GM19397 (cell line): ENCODE measurements around the gene HDAC11.
"Not testable (repeated sequence)": the region's sequence is repeated elsewhere in the genome, so short reads cannot be mapped to it uniquely, and the experiment has no call there.

Experiments
- ATAC-seq: cut with Tn5 transposase; IDR thresholded peaks from one replicate; pipeline ENCODE4 v1.9.1; 2021; ENCODE audit warnings: mild to moderate bottlenecking, moderate library complexity; ENCODE audit not compliant: unreplicated experiment

The HDAC11 gene

GRCh38 chr3:13479582-13480339, at the start of gene HDAC11:
Gene HDAC11 (plus strand): TSS chr3:13480306. CDS start chr3:13480348, 42 bp downstream.
- peak; percentile 98 for ATAC-seq

- ATAC-seq: not testable (repeated sequence)
Measured at GRCh38 chr3:13430411-13430875, 49.7 kb upstream of the HDAC11 start.

- ATAC-seq: no peak
Measured at GRCh38 chr3:13432093-13432492, 48.0 kb upstream of the HDAC11 start.

GRCh38 chr3:13433912-13434311, 46.2 kb upstream of the HDAC11 start:
- no peak for ATAC-seq

GRCh38 chr3:13436213-13436612, 43.9 kb upstream of the HDAC11 start:
- not testable (repeated sequence) for ATAC-seq

GRCh38 chr3:13440204-13440817, 39.8 kb upstream of the HDAC11 start:
- ATAC-seq: no peak

GRCh38 chr3:13442882-13443281, 37.2 kb upstream of the HDAC11 start:
- not testable (repeated sequence) for ATAC-seq

GRCh38 chr3:13451301-13451673, 28.8 kb upstream of the HDAC11 start:
- peak; percentile 6 for ATAC-seq

- no peak for ATAC-seq
Measured at GRCh38 chr3:13452490-13453335, 27.4 kb upstream of the HDAC11 start.

GRCh38 chr3:13455644-13456043, 24.5 kb upstream of the HDAC11 start:
- no peak for ATAC-seq

GRCh38 chr3:13457593-13457992, 22.5 kb upstream of the HDAC11 start:
- no peak for ATAC-seq

- ATAC-seq: no peak
Measured at GRCh38 chr3:13459605-13460340, 20.3 kb upstream of the HDAC11 start.

GRCh38 chr3:13460341-13460736, 19.8 kb upstream of the HDAC11 start:
- no peak for ATAC-seq

GRCh38 chr3:13461169-13462124, 18.7 kb upstream of the HDAC11 start:
- ATAC-seq: no peak

- ATAC-seq: no peak
Measured at GRCh38 chr3:13462125-13462629, 17.9 kb upstream of the HDAC11 start.

- no peak for ATAC-seq
Measured at GRCh38 chr3:13462822-13463221, 17.3 kb upstream of the HDAC11 start.

GRCh38 chr3:13463618-13464400, 16.3 kb upstream of the HDAC11 start:
- no peak for ATAC-seq

GRCh38 chr3:13465236-13465873, 14.8 kb upstream of the HDAC11 start:
- ATAC-seq: no peak
